ENCODE data around the gene CCDC187.

CCDC187 gene

DNA sequence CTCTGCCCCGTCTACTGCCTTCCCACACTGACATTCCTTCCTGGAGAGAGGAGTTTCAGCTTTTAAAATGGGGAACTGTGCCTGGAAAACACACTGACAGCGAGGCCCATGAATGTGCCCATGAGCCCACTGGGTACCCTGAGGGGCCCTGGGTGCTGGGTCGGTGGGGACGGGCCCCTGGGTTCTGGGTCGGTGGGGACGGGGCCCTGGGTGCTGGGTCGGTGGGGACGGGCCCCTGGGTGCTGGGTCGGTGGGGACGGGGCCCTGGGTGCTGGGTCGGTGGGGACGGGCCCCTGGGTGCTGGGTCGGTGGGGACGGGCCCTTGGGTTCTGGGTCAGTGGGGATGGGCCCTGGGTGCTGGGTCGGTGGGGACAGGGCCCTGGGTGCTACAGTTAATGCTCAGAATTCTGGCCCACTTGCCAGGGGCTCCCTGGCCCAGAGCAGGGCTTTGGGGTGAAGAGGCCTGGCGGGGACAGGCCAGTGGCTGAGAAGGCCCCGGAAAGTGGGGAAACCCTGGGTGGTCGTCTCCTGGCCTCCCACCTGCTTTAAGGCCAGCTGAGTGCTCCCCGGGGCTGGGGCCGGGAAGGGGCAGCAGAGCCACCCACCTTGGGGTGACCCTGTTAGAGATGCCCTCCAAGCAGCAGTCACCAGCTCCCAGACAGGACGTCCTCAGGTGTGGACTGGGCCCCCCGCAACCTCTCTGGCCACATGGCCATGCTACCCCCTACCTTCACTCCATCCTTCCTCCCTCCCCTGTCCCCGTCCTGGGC, 25.9 kb upstream of the CCDC187 start:
- Histone ChIP-seq H2AFZ (ENCODE audit: low read depth) (no peak overlapping the region), H3K27ac (no peak overlapping the region), H3K27me3 (ENCODE audit: insufficient read depth, low read depth) (peaks cover 87% of the 10 kb centered on the region), H3K4me3 (IDR thresholded peaks at IDR 0.05; ENCODE audit: insufficient read depth, low read depth, low read length) (no peak overlapping the region), H3K4me1 (ENCODE audit: low read depth, poor library complexity, severe bottlenecking) (peaks cover 7% of the 10 kb centered on the region), H3K36me3 (ENCODE audit: insufficient read depth) (no peaks in the 10 kb centered on the region), H3K79me2 (ENCODE audit: insufficient read depth, low read depth) (no peaks in the 10 kb centered on the region), H3K9ac (no peak overlapping the region), H4K20me1 (ENCODE audit: insufficient read depth) (no peaks in the 10 kb centered on the region), H3K4me2 (no peak overlapping the region)
- TF ChIP-seq, protein P1, sequence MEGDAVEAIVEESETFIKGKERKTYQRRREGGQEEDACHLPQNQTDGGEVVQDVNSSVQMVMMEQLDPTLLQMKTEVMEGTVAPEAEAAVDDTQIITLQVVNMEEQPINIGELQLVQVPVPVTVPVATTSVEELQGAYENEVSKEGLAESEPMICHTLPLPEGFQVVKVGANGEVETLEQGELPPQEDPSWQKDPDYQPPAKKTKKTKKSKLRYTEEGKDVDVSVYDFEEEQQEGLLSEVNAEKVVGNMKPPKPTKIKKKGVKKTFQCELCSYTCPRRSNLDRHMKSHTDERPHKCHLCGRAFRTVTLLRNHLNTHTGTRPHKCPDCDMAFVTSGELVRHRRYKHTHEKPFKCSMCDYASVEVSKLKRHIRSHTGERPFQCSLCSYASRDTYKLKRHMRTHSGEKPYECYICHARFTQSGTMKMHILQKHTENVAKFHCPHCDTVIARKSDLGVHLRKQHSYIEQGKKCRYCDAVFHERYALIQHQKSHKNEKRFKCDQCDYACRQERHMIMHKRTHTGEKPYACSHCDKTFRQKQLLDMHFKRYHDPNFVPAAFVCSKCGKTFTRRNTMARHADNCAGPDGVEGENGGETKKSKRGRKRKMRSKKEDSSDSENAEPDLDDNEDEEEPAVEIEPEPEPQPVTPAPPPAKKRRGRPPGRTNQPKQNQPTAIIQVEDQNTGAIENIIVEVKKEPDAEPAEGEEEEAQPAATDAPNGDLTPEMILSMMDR (conservative IDR thresholded peaks at IDR 0.05; ENCODE audit: low read depth, low read length): no peak

DNA sequence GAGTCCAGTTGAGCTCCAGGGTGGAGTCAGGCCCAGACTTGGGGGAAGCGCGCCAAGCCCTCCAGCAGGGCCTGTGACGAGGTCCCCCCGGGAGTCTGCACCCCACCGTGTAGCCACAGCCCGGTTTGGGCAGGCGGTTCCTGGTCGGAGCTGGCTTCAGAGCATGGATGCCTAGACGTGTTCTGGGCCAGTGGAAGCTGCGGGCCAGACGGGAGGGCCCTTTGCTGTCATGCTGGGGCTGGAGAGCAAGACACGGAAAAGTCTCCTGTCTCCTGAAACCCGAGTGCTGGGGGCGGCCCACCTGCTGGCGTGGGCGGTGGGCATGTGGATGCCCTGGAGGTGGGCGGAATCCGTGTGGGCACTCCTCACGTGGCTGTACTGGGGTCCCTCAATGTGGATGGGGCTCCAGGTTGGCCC, 25.3 kb upstream of the CCDC187 start:
- Histone ChIP-seq H3K27ac (no peak overlapping the region), H3K4me2 (no peak overlapping the region), H3K27me3 (ENCODE audit: insufficient read depth, low read depth) (peaks cover 87% of the 10 kb centered on the region), H3K9ac (no peak overlapping the region), H3K36me3 (ENCODE audit: insufficient read depth) (no peaks in the 10 kb centered on the region), H3K79me2 (ENCODE audit: insufficient read depth, low read depth) (no peaks in the 10 kb centered on the region), H2AFZ (ENCODE audit: low read depth) (no peak overlapping the region), H3K4me1 (ENCODE audit: low read depth, poor library complexity, severe bottlenecking) (peaks cover 7% of the 10 kb centered on the region), H4K20me1 (ENCODE audit: insufficient read depth) (no peaks in the 10 kb centered on the region), H3K4me3 (IDR thresholded peaks at IDR 0.05; ENCODE audit: insufficient read depth, low read depth, low read length) (no peak overlapping the region)
- TF ChIP-seq, protein P1 (conservative IDR thresholded peaks at IDR 0.05; ENCODE audit: low read depth, low read length): no peak

DNA sequence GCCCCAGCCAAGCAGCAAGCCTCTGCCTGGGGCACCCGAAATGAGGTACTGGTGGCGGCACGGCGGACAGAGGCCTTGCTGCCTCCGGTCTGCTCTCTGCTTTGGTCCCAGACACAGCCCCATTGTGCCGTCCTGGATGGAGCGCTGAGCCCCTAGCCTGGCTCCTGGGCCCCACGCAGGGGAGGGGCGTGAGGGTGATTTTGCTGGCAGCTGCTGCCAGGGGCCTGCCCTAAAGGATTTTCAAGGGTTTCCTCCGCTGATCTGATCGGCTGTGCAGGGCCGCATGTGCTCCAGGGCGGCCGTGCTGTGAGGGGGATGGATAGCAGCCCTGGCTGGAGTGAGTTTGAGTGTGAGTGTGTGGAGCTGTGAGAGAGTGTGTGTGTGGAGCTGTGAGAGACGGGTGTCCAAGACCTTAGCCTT, 24.7 kb upstream of the CCDC187 start:
- peaks cover 87% of the 10 kb centered on the region for H3K27me3 ChIP-seq (ENCODE audit: insufficient read depth, low read depth)
- TF ChIP-seq, protein P1 (conservative IDR thresholded peaks at IDR 0.05; ENCODE audit: low read depth, low read length): no peak
- no peak overlapping the region for H3K4me3 ChIP-seq (IDR thresholded peaks at IDR 0.05; ENCODE audit: insufficient read depth, low read depth, low read length)
- no peak overlapping the region for H3K27ac ChIP-seq
- no peak overlapping the region for H3K9ac ChIP-seq
- no peak overlapping the region for H3K4me2 ChIP-seq
- no peak overlapping the region for H2AFZ ChIP-seq (ENCODE audit: low read depth)
- no peaks in the 10 kb centered on the region for H3K79me2 ChIP-seq (ENCODE audit: insufficient read depth, low read depth)
- H3K36me3 ChIP-seq (ENCODE audit: insufficient read depth): no peaks in the 10 kb centered on the region
- H3K4me1 ChIP-seq (ENCODE audit: low read depth, poor library complexity, severe bottlenecking): peaks cover 7% of the 10 kb centered on the region
- H4K20me1 ChIP-seq (ENCODE audit: insufficient read depth): no peaks in the 10 kb centered on the region

DNA sequence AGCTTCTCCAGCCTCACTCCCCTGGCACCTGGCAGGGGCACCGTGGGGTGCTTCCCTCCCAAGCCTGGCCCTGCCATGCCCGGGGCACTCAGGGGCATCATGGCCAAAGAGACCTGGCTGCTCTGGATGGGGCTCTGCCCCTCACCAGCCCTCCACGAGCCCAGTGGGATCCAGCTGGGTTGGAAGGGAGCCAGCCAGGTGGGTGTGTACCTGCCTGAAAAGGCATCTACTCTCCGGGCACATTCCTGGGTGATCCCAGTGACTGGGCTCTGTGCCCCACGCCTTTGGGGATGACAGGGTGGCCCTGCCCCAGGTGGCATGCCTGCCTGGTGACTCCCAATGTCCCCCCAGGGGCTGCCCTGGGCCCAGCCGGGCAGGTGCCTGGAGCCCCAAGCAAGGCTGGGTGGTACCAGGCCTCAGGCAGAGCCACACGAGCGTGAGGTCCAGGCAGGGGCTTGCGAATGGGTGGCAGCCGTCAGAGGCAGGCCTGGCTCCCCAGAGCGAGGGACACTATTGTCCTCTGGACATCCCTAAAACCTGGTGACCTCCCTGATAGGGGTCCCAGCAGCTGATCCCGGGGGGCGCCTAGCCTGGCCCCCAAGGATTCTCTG, 24.2 kb upstream of the CCDC187 start:
- Histone ChIP-seq H3K27me3 (ENCODE audit: insufficient read depth, low read depth) (peaks cover 87% of the 10 kb centered on the region), H3K36me3 (ENCODE audit: insufficient read depth) (no peaks in the 10 kb centered on the region), H3K79me2 (ENCODE audit: insufficient read depth, low read depth) (no peaks in the 10 kb centered on the region), H3K4me3 (IDR thresholded peaks at IDR 0.05; ENCODE audit: insufficient read depth, low read depth, low read length) (no peak overlapping the region), H4K20me1 (ENCODE audit: insufficient read depth) (no peaks in the 10 kb centered on the region), H3K27ac (no peak overlapping the region), H3K4me1 (ENCODE audit: low read depth, poor library complexity, severe bottlenecking) (peaks cover 7% of the 10 kb centered on the region), H3K4me2 (no peak overlapping the region), H2AFZ (ENCODE audit: low read depth) (no peak overlapping the region), H3K9ac (no peak overlapping the region)
- TF ChIP-seq, protein P1 (conservative IDR thresholded peaks at IDR 0.05; ENCODE audit: low read depth, low read length): no peak
